Hepatocyte (in vitro differentiated cells): ENCODE data around the gene FAM110A. TPM values are rescaled to one million over a fixed set of nuclear protein-coding genes. Genes with fewer than 3 reads are reported as not detected.

Experiments
- DNase-seq: peaks from one replicate; pipeline ENCODE4 v3.0.0-alpha.2; 2016; ENCODE audit warnings: low spot score
- H2AFZ ChIP-seq: fragments of 200-600 bp; sonication (generic); 2 replicates; pipeline ENCODE4 v1.6.0; 2016; ENCODE audit warnings: antibody characterized with exemption, mild to moderate bottlenecking
- H3K27ac ChIP-seq: fragments of 200-600 bp; sonication (generic); 2 replicates; pipeline ENCODE4 v1.5.1; 2016; ENCODE audit warnings: mild to moderate bottlenecking
- H3K27me3 ChIP-seq: fragments of 200-600 bp; sonication (generic); 2 replicates; pipeline ENCODE4 v1.6.1; 2016
- H3K36me3 ChIP-seq: fragments of 200-600 bp; sonication (generic); replicated peaks from 2 replicates; pipeline ENCODE4 v1.5.1; 2016; ENCODE audit warnings: low read depth; ENCODE audit not compliant: insufficient read depth
- H3K4me1 ChIP-seq: fragments of 200-600 bp; sonication (generic); 2 replicates; pipeline ENCODE4 v1.5.1; 2016; ENCODE audit warnings: mild to moderate bottlenecking, moderate library complexity; ENCODE audit not compliant: insufficient read depth
- H3K4me2 ChIP-seq: fragments of 200-600 bp; sonication (generic); 2 replicates; pipeline ENCODE4 v1.6.0; 2016
- H3K4me3 ChIP-seq: fragments of 200-600 bp; sonication (generic); 2 replicates; pipeline ENCODE4 v1.5.1; 2016; ENCODE audit warnings: mild to moderate bottlenecking
- H3K79me2 ChIP-seq: fragments of 200-600 bp; sonication (generic); 2 replicates; pipeline ENCODE4 v1.6.0; 2017; ENCODE audit warnings: mild to moderate bottlenecking
- H3K9me2 ChIP-seq: fragments of 200-600 bp; sonication (generic); replicated peaks from 2 replicates; pipeline ENCODE4 v1.6.0; 2017; ENCODE audit warnings: mild to moderate bottlenecking; ENCODE audit not compliant: insufficient read depth
- H3K9me3 ChIP-seq: fragments of 200-600 bp; sonication (generic); 2 replicates; pipeline ENCODE4 v1.5.1; 2016; ENCODE audit warnings: low read depth, mild to moderate bottlenecking
- H4K20me1 ChIP-seq: fragments of 200-600 bp; sonication (generic); 2 replicates; pipeline ENCODE4 v1.6.0; 2016; ENCODE audit warnings: mild to moderate bottlenecking; ENCODE audit not compliant: insufficient read depth, poor library complexity, severe bottlenecking
- CTCF ChIP-seq: fragments of 200-600 bp; sonication (generic); IDR thresholded peaks from 2 replicates; pipeline ENCODE4 v1.5.1; 2016; ENCODE audit warnings: antibody characterized with exemption, mild to moderate bottlenecking; ENCODE audit not compliant: poor library complexity
- EZH2 ChIP-seq: fragments of 200-600 bp; sonication (generic); IDR thresholded peaks from 2 replicates; pipeline ENCODE4 v1.6.1; 2016; ENCODE audit warnings: antibody characterized with exemption, mild to moderate bottlenecking, borderline replicate concordance
- EZH2phosphoT487 ChIP-seq: fragments of 200-600 bp; sonication (generic); IDR thresholded peaks from one replicate; pipeline ENCODE4 v1.6.1; 2018; ENCODE audit warnings: antibody characterized with exemption, mild to moderate bottlenecking, low read depth, moderate library complexity; ENCODE audit not compliant: unreplicated experiment, severe bottlenecking
- WGBS: methylation state at CpG from one replicate; pipeline ENCODE4 v1.1.6; 2016; ENCODE audit warnings: low lambda C conversion rate; ENCODE audit errors: missing lambda C conversion rate; 5-methylcytosine and 5-hydroxymethylcytosine counted together
- polyA plus RNA-seq: library from polyadenylated mRNA; unstranded; fragments of >200 nt; fragmentation: Nextera tagmentation; extraction: Ambion mirVana; gene quantifications from 2 replicates; pipeline ENCODE4 v1.2.1, GENCODE V29; 2016
- total RNA-seq: library from RNA; depleted of rRNA; stranded (reverse); fragments of >200 nt; gene quantifications from 2 replicates; pipeline ENCODE4 v1.2.3, GENCODE V29; 2014

FAM110A gene
- total and polyA plus RNA-seq, 2 experiments from 2014 or later, result 4.6 to 6.1 TPM

- no peaks in the 10 kb centered on the region for H3K27me3 ChIP-seq
- TF ChIP-seq EZH2, result no peak
- TF ChIP-seq EZH2phosphoT487, result no peak
- TF ChIP-seq CTCF, result no peak
- no peaks in the 10 kb centered on the region for H3K9me2 ChIP-seq
- no peaks in the 10 kb centered on the region for H3K36me3 ChIP-seq
- DNase-seq, result no peak
- no peak overlapping the region for H3K27ac ChIP-seq
- no peak overlapping the region for H2AFZ ChIP-seq
- H3K79me2 ChIP-seq, result no peaks in the 10 kb centered on the region
- H3K4me1 ChIP-seq, result peaks cover 4% of the 10 kb centered on the region
- no peak overlapping the region for H3K4me2 ChIP-seq
- 96% methylated on average over 10 of the region's 10 CpGs for WGBS
- no peak overlapping the region for H3K4me3 ChIP-seq
- H4K20me1 ChIP-seq, result no peaks in the 10 kb centered on the region
- no peaks in the 10 kb centered on the region for H3K9me3 ChIP-seq
These were observed 18.3 kb upstream of the FAM110A start for GRCh38 chr20:815226-815625.

- TF ChIP-seq CTCF, result peak; percentile 96
- TF ChIP-seq EZH2, result no peak
- no peaks in the 10 kb centered on the region for H3K79me2 ChIP-seq
- H3K27ac ChIP-seq, result no peak overlapping the region
- H3K4me2 ChIP-seq, result no peak overlapping the region
- no peaks in the 10 kb centered on the region for H3K27me3 ChIP-seq
- peaks cover 4% of the 10 kb centered on the region for H3K4me1 ChIP-seq
- H3K4me3 ChIP-seq, result no peak overlapping the region
- no peaks in the 10 kb centered on the region for H3K9me3 ChIP-seq
- no peaks in the 10 kb centered on the region for H4K20me1 ChIP-seq
- 30% methylated on average over 13 of the region's 13 CpGs for WGBS
- no peak overlapping the region for H2AFZ ChIP-seq
- DNase-seq, result peak; percentile 75
- H3K36me3 ChIP-seq, result no peaks in the 10 kb centered on the region
- no peaks in the 10 kb centered on the region for H3K9me2 ChIP-seq
These were observed 17.5 kb upstream of the FAM110A start for GRCh38 chr20:815914-816606.

GRCh38 chr20:818001-818664 is 15.4 kb upstream of the FAM110A start:
- Histone ChIP-seq H3K9me2 (no peaks in the 10 kb centered on the region), H3K4me3 (no peak overlapping the region), H3K4me1 (no peaks in the 10 kb centered on the region), H3K27me3 (no peaks in the 10 kb centered on the region), H3K9me3 (no peaks in the 10 kb centered on the region), H3K79me2 (no peaks in the 10 kb centered on the region), H3K4me2 (no peak overlapping the region), H2AFZ (no peak overlapping the region), H3K27ac (no peak overlapping the region), H3K36me3 (no peaks in the 10 kb centered on the region), H4K20me1 (no peaks in the 10 kb centered on the region)
- DNase-seq, result no peak
- TF ChIP-seq EZH2phosphoT487 (no peak), CTCF (no peak), EZH2 (no peak)
- 88% methylated on average over 9 of the region's 17 CpGs for WGBS
